Stomach (tissue), 9 donors: ENCODE measurements around the gene TNRC6B. TPM values are rescaled to one million over a fixed set of nuclear protein-coding genes. Genes with fewer than 3 reads are reported as not detected.
A peak's percentile ranks its signal among the peaks of the same experiment; 100 is the strongest.

Experiments
- DNase-seq, 2 donors: peaks; one replicate each; pipeline versions ENCODE4 v3.0.0 to v3.0.0-alpha.2; 2013 to 2019
- H3K27ac ChIP-seq, 5 donors: fragments of 200-600 bp in 4 of 5; sonication (generic) in 4 of 5; one replicate each; pipeline ENCODE4 v1.5.1; 2013 to 2019; ENCODE audit warnings: mild to moderate bottlenecking in 1 of 5, moderate library complexity in 1 of 5
- H3K27me3 ChIP-seq, 3 donors: fragments of 200-600 bp; sonication (generic); one replicate each; pipeline ENCODE4 v1.5.1; 2017 to 2019; ENCODE audit warnings: mixed run types in 1 of 3
- H3K36me3 ChIP-seq, 4 donors: fragments of 200-600 bp; sonication (generic); 1 replicate in 3 of 4; 2 replicates in 1 of 4; pipeline ENCODE4 v1.5.1; 2016 to 2019
- H3K4me1 ChIP-seq, 4 donors: fragments of 200-600 bp; sonication (generic); one replicate each; pipeline ENCODE4 v1.5.1; 2016 to 2019
- H3K4me3 ChIP-seq, 4 donors: fragments of 200-600 bp; sonication (generic) in 3 of 4; one replicate each; pipeline ENCODE4 v1.5.1; 2016 to 2019; ENCODE audit warnings: mild to moderate bottlenecking in 1 of 4
- H3K9me3 ChIP-seq, 4 donors: fragments of 200-600 bp; sonication (generic); one replicate each; pipeline ENCODE4 v1.5.1; 2016 to 2019
- CTCF ChIP-seq, 7 experiments: fragments of 450-650 bp in 4 of 7; fragments of 200-600 bp in 3 of 7; sonication (generic) in 3 of 7; IDR thresholded peaks; one replicate each; pipeline ENCODE4 v1.5.1; 2016 to 2019; ENCODE audit warnings: antibody characterized with exemption in 7 of 7, control low read depth in 2 of 7, mild to moderate bottlenecking in 1 of 7
- EP300 ChIP-seq: sonication (generic); formaldehyde crosslinking; IDR thresholded peaks from one replicate; pipeline ENCODE4 v1.6.1; 2017; ENCODE audit warnings: antibody characterized with exemption
- POLR2A ChIP-seq, 4 donors: fragments of 450-650 bp; IDR thresholded peaks; one replicate each; pipeline ENCODE4 v1.6.1; 2016; ENCODE audit warnings: antibody characterized with exemption in 4 of 4, control low read depth in 2 of 4, mild to moderate bottlenecking in 1 of 4, moderate library complexity in 1 of 4
- POLR2AphosphoS5 ChIP-seq, 3 donors: sonication (generic); formaldehyde crosslinking; IDR thresholded peaks; one replicate each; pipeline ENCODE4 v1.6.1; 2016; ENCODE audit warnings: antibody characterized with exemption in 3 of 3
- WGBS, 5 donors: extraction: QIAGEN DNeasy Blood & Tissue Kit in 3 of 5; methylation state at CpG; one replicate each; pipeline versions ENCODE4 v1.1.5 to v1.1.7; 2013 to 2018; 5-methylcytosine and 5-hydroxymethylcytosine counted together
- intact Hi-C: fragments of 100-400 bp; cut with DNase I; formaldehyde crosslinking; loops from one replicate; pipeline ENCODE4 v1.15.1; 2023; ENCODE audit warnings: low total_unique reads
- polyA plus RNA-seq, 3 donors: library from polyadenylated mRNA; stranded (reverse); fragments of 200-250 nt; gene quantifications; one replicate each; pipeline ENCODE4 v1.2.3, GENCODE V29; 2013
- total RNA-seq, 5 donors: library from RNA; depleted of rRNA; stranded (reverse); fragments of >200 nt; gene quantifications; one replicate each; pipeline versions ENCODE4 v1.1.0 to v1.2.3, GENCODE V29; 2014 to 2016
- donor health status: healthy with polysubstance abuse.
- donor health status: Bipolar disorder and iron deficiency.
- donor health status: healthy.

TNRC6B gene
- total and polyA plus RNA-seq, 8 donors, result 0.88 to 316 (median 18.0) TPM

- WGBS, 5 donors, result 82 to 89% (median 84%) methylated on average over 7 of the region's 7 CpGs
- intact Hi-C loops, result no loop called here
- H3K4me1 ChIP-seq, result peaks cover 48 to 98% (median 53%) of the 10 kb centered on the region in 4 donors
- H3K27ac ChIP-seq, result no peak overlapping the region
- H3K4me3 ChIP-seq, result no peak overlapping the region
- TF ChIP-seq POLR2AphosphoS5 (IDR thresholded peaks at IDR 0.05), result no peak
- no peak for TF ChIP-seq CTCF (IDR thresholded peaks at IDR 0.05)
- no peak for TF ChIP-seq EP300
- no peak for TF ChIP-seq POLR2A (IDR thresholded peaks at IDR 0.05)
- no peaks in the 10 kb centered on the region for H3K36me3 ChIP-seq
- no peak for DNase-seq
- H3K9me3 ChIP-seq, result no peaks in the 10 kb centered on the region
- H3K27me3 ChIP-seq, result no peaks in the 10 kb centered on the region
Measured at GRCh38 chr22:40200795-40201530, 23.2 kb downstream of the TNRC6B start.

- peak overlapping the region in 2 of 5 donors; percentile 68 for H3K27ac ChIP-seq
- TF ChIP-seq POLR2AphosphoS5 (IDR thresholded peaks at IDR 0.05), result no peak
- no peak for TF ChIP-seq CTCF (IDR thresholded peaks at IDR 0.05)
- no peak for TF ChIP-seq EP300
- TF ChIP-seq POLR2A (IDR thresholded peaks at IDR 0.05), result no peak
- H3K4me1 ChIP-seq, result peaks cover 34 to 95% (median 40%) of the 10 kb centered on the region in 4 donors
- no peaks in the 10 kb centered on the region for H3K36me3 ChIP-seq
- WGBS, 5 donors, result 58 to 72% (median 69%) methylated on average over 9 of the region's 9 CpGs
- H3K9me3 ChIP-seq, result no peaks in the 10 kb centered on the region
- DNase-seq, result no peak
- H3K27me3 ChIP-seq, result no peaks in the 10 kb centered on the region
- H3K4me3 ChIP-seq, result no peak overlapping the region
- intact Hi-C loops, result no loop called here
Measured at GRCh38 chr22:40202225-40202944, 24.7 kb downstream of the TNRC6B start.

- intact Hi-C loops, result no loop called here
Measured at GRCh38 chr22:40203572-40203971, 25.8 kb downstream of the TNRC6B start.

More at GRCh38 chr22:40203572-40203971, 25.8 kb downstream of the TNRC6B start:
- peak overlapping the region in 4 of 5 donors; percentile 41 to 68 (median 58) for H3K27ac ChIP-seq
- no peaks in the 10 kb centered on the region for H3K27me3 ChIP-seq
- DNase-seq, result no peak
- peaks cover 24 to 90% (median 38%) of the 10 kb centered on the region in 4 donors for H3K4me1 ChIP-seq
- H3K4me3 ChIP-seq, result no peak overlapping the region
- no peaks in the 10 kb centered on the region for H3K36me3 ChIP-seq
- TF ChIP-seq CTCF (IDR thresholded peaks at IDR 0.05) (no peak), POLR2A (IDR thresholded peaks at IDR 0.05) (no peak), POLR2AphosphoS5 (IDR thresholded peaks at IDR 0.05) (no peak), EP300 (no peak)
- no peaks in the 10 kb centered on the region for H3K9me3 ChIP-seq
- 54 to 63% (median 58%) methylated on average over 5 of the region's 5 CpGs for WGBS, 5 donors
